GM23338 (cell line): ENCODE measurements around the gene CABLES2.

ENCODE experiments used
- CREB1 ChIP-seq: fragments of 250-450 bp; sonication (Bioruptor Pico); IDR thresholded peaks from 2 replicates; pipeline ENCODE4 v1.5.0; 2020; ENCODE audit warnings: low read depth, mild to moderate bottlenecking, moderate library complexity
- CTCF ChIP-seq, 2 experiments: fragments of 200-600 bp in 1 of 2; sonication (generic) in 1 of 2; conservative IDR thresholded peaks; 2 replicates each; pipeline versions ENCODE4 v1.5.1 to v1.6.1; 2016 to 2017; ENCODE audit warnings: antibody characterized with exemption in 2 of 2, low read depth in 2 of 2, mild to moderate bottlenecking in 2 of 2, moderate library complexity in 1 of 2
- EZH2 ChIP-seq: fragments of 200-600 bp; sonication (generic); IDR thresholded peaks from one replicate; pipeline ENCODE4 v1.8.0; 2017; ENCODE audit warnings: antibody characterized with exemption, mild to moderate bottlenecking, low read depth; ENCODE audit not compliant: unreplicated experiment
- EZH2phosphoT487 ChIP-seq: fragments of 200-600 bp; sonication (generic); IDR thresholded peaks from one replicate; pipeline ENCODE4 v1.8.1; 2018; ENCODE audit warnings: antibody characterized with exemption; ENCODE audit not compliant: unreplicated experiment
- POLR2AphosphoS5 ChIP-seq: IDR thresholded peaks from 2 replicates; pipeline ENCODE4 v1.6.1; 2016; ENCODE audit warnings: antibody characterized with exemption, low read depth
- STAT1 ChIP-seq: IDR thresholded peaks from one replicate; pipeline ENCODE4 v1.6.1; 2016; ENCODE audit warnings: antibody characterized with exemption; ENCODE audit not compliant: unreplicated experiment
- ZNF331 ChIP-seq: fragments of 250-450 bp; sonication (Bioruptor Pico); IDR thresholded peaks from 2 replicates; pipeline ENCODE4 v1.5.0; 2020; ENCODE audit warnings: low read depth, mild to moderate bottlenecking, moderate library complexity

GRCh38 chr20:62347445-62347844 lies 59.6 kb downstream of the CABLES2 start:
- TF ChIP-seq STAT1 (no peak), EZH2phosphoT487 (no peak), CREB1 (no peak), CTCF (conservative IDR thresholded peaks at IDR 0.05; ENCODE audit: low read depth in 2 of 2) (no peak), EZH2 (no peak), POLR2AphosphoS5 (no peak), ZNF331 (CRISPR knock-in tag) (no peak)
